HCT116 (cell line): Measurements from ENCODE around the gene IGSF9. TPM values are rescaled to one million over a fixed set of nuclear protein-coding genes. Genes with fewer than 3 reads are reported as not detected.

Experiments
- ATAC-seq: fragments of 200-7000 bp; cut with Tn5 transposase; 2 replicates; pipeline ENCODE4 v1.9.1; 2020; ENCODE audit warnings: mild to moderate bottlenecking, moderate library complexity
- BruUV-seq: library from RNA; stranded (reverse); fragments of 400-500 nt; replicated peaks from 2 replicates; lab custom pipeline; 2021; lab: Mats Ljungman, UMichigan
- CTCF ChIA-PET: fragments of 300-600 bp; sonication (Branson Sonifier 250); formaldehyde crosslinking; loops from one replicate; lab custom pipeline; 2021; ENCODE audit warnings: antibody characterized with exemption; lab: Charles Lee
- POLR2A ChIA-PET: fragments of 300-600, 350-600 bp; sonication (Branson Sonifier 250); formaldehyde crosslinking; loops from one replicate; lab custom pipeline; 2021; ENCODE audit warnings: antibody characterized with exemption; lab: Charles Lee
- RAD21 ChIA-PET, 2 experiments: fragments of 300-600 bp; sonication (Branson Sonifier 250); formaldehyde crosslinking; loops; one replicate each; lab custom pipeline; 2023; ENCODE audit warnings: low total read pairs in 2 of 2; ENCODE audit not compliant: uncharacterized antibody in 2 of 2, unreplicated experiment in 2 of 2, low non-redundant PET in 1 of 2; lab: Charles Lee
- DNase-seq: peaks from one replicate; pipeline ENCODE4 v3.0.0-alpha.2; 2010; ENCODE audit warnings: low read depth, low spot score
- H2AFZ ChIP-seq: fragments of 200-600 bp; shearing (Covaris generic), sonication (generic); 2 replicates; pipeline ENCODE4 v1.6.1; 2017; ENCODE audit warnings: low read depth, mixed run types, mixed read lengths, antibody characterized with exemption, low read length; ENCODE audit not compliant: poor library complexity, severe bottlenecking
- H3K27ac ChIP-seq: 2 replicates; pipeline ENCODE4 v1.5.1; 2012; ENCODE audit warnings: low read depth, low read length
- H3K27me3 ChIP-seq: fragments of 200-600 bp; sonication (generic); 2 replicates; pipeline ENCODE4 v1.6.1; 2016; ENCODE audit warnings: mixed run types, low read length, mixed read lengths; ENCODE audit not compliant: insufficient read depth
- H3K36me3 ChIP-seq, 2 experiments: fragments of 200-500 bp in 1 of 2; fragments of 200-600 bp in 1 of 2; sonication (Bioruptor generic) in 1 of 2; sonication (generic) in 1 of 2; 2 replicates each; pipeline versions ENCODE4 v1.5.1 to v1.6.1; 2014 to 2016; ENCODE audit warnings: low read length in 2 of 2, inconsistent platforms in 1 of 2, mixed read lengths in 1 of 2, mixed run types in 1 of 2; ENCODE audit not compliant: insufficient read depth in 2 of 2, control insufficient read depth in 1 of 2
- H3K4me1 ChIP-seq, 2 experiments: fragments of 200-600 bp in 1 of 2; sonication (generic) in 1 of 2; 2 replicates each; pipeline versions ENCODE4 v1.5.1 to v1.6.1; 2012 to 2017; ENCODE audit warnings: low read length in 2 of 2, inconsistent platforms in 1 of 2, mild to moderate bottlenecking in 1 of 2, mixed read lengths in 1 of 2, mixed run types in 1 of 2, moderate library complexity in 1 of 2; ENCODE audit not compliant: insufficient read depth in 2 of 2, control insufficient read depth in 1 of 2
- H3K4me2 ChIP-seq: fragments of 200-600 bp; sonication (generic); 2 replicates; pipeline ENCODE4 v1.6.1; 2017; ENCODE audit warnings: mixed run types, low read length, mixed read lengths
- H3K4me3 ChIP-seq, 2 experiments: fragments of 200-600 bp in 1 of 2; sonication (generic) in 1 of 2; replicated peaks in 1 of 2; 2 replicates each; pipeline ENCODE4 v1.5.1; 2011 to 2016; ENCODE audit warnings: low read length in 2 of 2, control low read depth in 1 of 2, low read depth in 1 of 2, mild to moderate bottlenecking in 1 of 2, mixed read lengths in 1 of 2, mixed run types in 1 of 2
- H3K79me2 ChIP-seq: fragments of 200-600 bp; sonication (generic); 2 replicates; pipeline ENCODE4 v1.6.1; 2017; ENCODE audit warnings: mild to moderate bottlenecking, mixed run types, low read length, moderate library complexity, mixed read lengths; ENCODE audit not compliant: insufficient read depth
- H3K9ac ChIP-seq: fragments of 200-600 bp; sonication (generic); 2 replicates; pipeline ENCODE4 v1.6.1; 2016; ENCODE audit warnings: low read length, mixed read lengths
- H3K9me2 ChIP-seq: fragments of 200-600 bp; sonication (generic), shearing (Covaris generic); 2 replicates; pipeline ENCODE4 v1.6.1; 2017; ENCODE audit warnings: mixed run types, mild to moderate bottlenecking, moderate library complexity; ENCODE audit not compliant: insufficient read depth
- H3K9me3 ChIP-seq, 2 experiments: fragments of 200-500 bp in 1 of 2; fragments of 200-600 bp in 1 of 2; sonication (Bioruptor generic) in 1 of 2; sonication (generic) in 1 of 2; 2 replicates each; pipeline ENCODE4 v1.6.1; 2014 to 2017; ENCODE audit warnings: low read length in 2 of 2, mixed read lengths in 2 of 2, inconsistent platforms in 1 of 2, low read depth in 1 of 2, mild to moderate bottlenecking in 1 of 2, mixed run types in 1 of 2, moderate library complexity in 1 of 2; ENCODE audit not compliant: control insufficient read depth in 1 of 2, insufficient read depth in 1 of 2
- H4K20me1 ChIP-seq: fragments of 200-600 bp; sonication (generic), shearing (Covaris generic); 2 replicates; pipeline ENCODE4 v1.6.1; 2017; ENCODE audit warnings: mixed run types, mild to moderate bottlenecking, moderate library complexity; ENCODE audit not compliant: insufficient read depth
- CEBPB ChIP-seq: IDR thresholded peaks from 2 replicates; pipeline ENCODE4 v1.6.1; 2012; ENCODE audit warnings: low read depth
- CTCF ChIP-seq, 3 experiments: fragments of 200-600 bp in 1 of 3; sonication (generic) in 1 of 3; IDR thresholded peaks in 2 of 3; conservative IDR thresholded peaks in 1 of 3; 2 replicates each; pipeline ENCODE4 v1.5.1; 2012 to 2017; ENCODE audit warnings: low read depth in 2 of 3, low read length in 2 of 3, antibody characterized with exemption in 1 of 3, borderline replicate concordance in 1 of 3, control low read depth in 1 of 3, mild to moderate bottlenecking in 1 of 3, mixed read lengths in 1 of 3, mixed run types in 1 of 3, moderate library complexity in 1 of 3; ENCODE audit not compliant: insufficient read depth in 1 of 3
- EGR1 ChIP-seq: IDR thresholded peaks from 2 replicates; pipeline ENCODE4 v1.6.1; 2012; ENCODE audit warnings: low read depth
- EZH2 ChIP-seq: fragments of 200-600 bp; sonication (generic); IDR thresholded peaks from 2 replicates; pipeline ENCODE4 v1.6.1; 2017; ENCODE audit warnings: antibody characterized with exemption, mixed run types
- EZH2phosphoT487 ChIP-seq: fragments of 200-600 bp; IDR thresholded peaks from 2 replicates; pipeline ENCODE4 v1.6.1; 2018; ENCODE audit warnings: antibody characterized with exemption, borderline replicate concordance
- FOSL1 ChIP-seq: IDR thresholded peaks from 2 replicates; pipeline ENCODE4 v1.6.1; 2012; ENCODE audit warnings: low read depth
- JUND ChIP-seq: IDR thresholded peaks from 2 replicates; pipeline ENCODE4 v1.6.1; 2012
- POLR2A ChIP-seq: IDR thresholded peaks from 2 replicates; pipeline ENCODE4 v1.7.0; 2011; ENCODE audit warnings: borderline replicate concordance; ENCODE audit not compliant: insufficient read depth, insufficient read length; ENCODE audit errors: extremely low read depth
- POLR2AphosphoS5 ChIP-seq: IDR thresholded peaks from 2 replicates; pipeline ENCODE4 v1.6.1; 2011; ENCODE audit warnings: mild to moderate bottlenecking, low read depth, low read length, moderate library complexity
- SIN3A ChIP-seq: IDR thresholded peaks from 2 replicates; pipeline ENCODE4 v1.6.1; 2012; ENCODE audit warnings: low read depth
- SRF ChIP-seq: IDR thresholded peaks from 2 replicates; pipeline ENCODE4 v1.6.1; 2012; ENCODE audit warnings: low read depth
- TCF7L2 ChIP-seq: IDR thresholded peaks from 2 replicates; pipeline ENCODE4 v1.7.0; 2011; ENCODE audit warnings: borderline replicate concordance, inconsistent platforms; ENCODE audit not compliant: insufficient read depth, insufficient read length; ENCODE audit errors: extremely low read depth
- YY1 ChIP-seq: IDR thresholded peaks from 2 replicates; pipeline ENCODE4 v1.6.1; 2011; ENCODE audit warnings: low read length, low read depth, moderate library complexity, mild to moderate bottlenecking; ENCODE audit not compliant: insufficient replicate concordance; ENCODE audit errors: extremely low read depth
- ZFX ChIP-seq: fragments of 450-650 bp; IDR thresholded peaks from 2 replicates; pipeline ENCODE4 v1.6.1; 2017
- ZNF274 ChIP-seq: fragments of 200-500 bp; sonication (Bioruptor generic); IDR thresholded peaks from 2 replicates; pipeline ENCODE4 v1.6.1; 2014; ENCODE audit warnings: mild to moderate bottlenecking, low read depth, low read length, inconsistent platforms
- intact Hi-C: fragments of 100-400 bp; cut with micrococcal nuclease; formaldehyde crosslinking; loops from 2 replicates; pipeline ENCODE4 v1.10.0; 2022
- total RNA-seq: library from RNA; stranded (reverse); gene quantifications from one replicate; pipeline ENCODE4 v1.2.1, GENCODE V29; 2021; ENCODE audit not compliant: unreplicated experiment
- TF ChIP-seq, protein P1 (sequence below): IDR thresholded peaks from 2 replicates; pipeline ENCODE4 v1.6.1; 2011; ENCODE audit warnings: mild to moderate bottlenecking, low read length, moderate library complexity; ENCODE audit not compliant: insufficient replicate concordance; ENCODE audit errors: extremely low read depth
- TF ChIP-seq, protein P2 (sequence below): IDR thresholded peaks from 2 replicates; pipeline ENCODE4 v1.6.1; 2012
- TF ChIP-seq, protein P3 (sequence below): IDR thresholded peaks from 2 replicates; pipeline ENCODE4 v1.6.1; 2012
- TF ChIP-seq, protein P4 (sequence below): IDR thresholded peaks from 2 replicates; pipeline ENCODE4 v1.6.1; 2012; ENCODE audit warnings: low read depth

IGSF9 gene
- total RNA-seq, 1 experiment from 2014 or later: 10.3 TPM

- H3K9me2 ChIP-seq: no peaks in the 10 kb centered on the region
- H4K20me1 ChIP-seq: no peaks in the 10 kb centered on the region
- peaks cover 10% of the 10 kb centered on the region for H3K27me3 ChIP-seq
- H3K27ac ChIP-seq: no peak overlapping the region
- DNase-seq (no peak), ATAC-seq (no peak)
- intact Hi-C loops: no loop called here
- no peak overlapping the region for H3K4me3 ChIP-seq
- no peaks in the 10 kb centered on the region for H3K79me2 ChIP-seq
- ChIA-PET CTCF (interaction anchor here (0.7 to 1.0 kb wide), 3 partner anchors 10 to 52 kb away, joined by 3 read pairs; partner anchors contain the start of gene IGSF9), RAD21 (interaction anchor here in 1 of 2 experiments (1.6 kb wide), 1 partner anchor 51 kb away, joined by 4 read pairs; no protein-coding TSS in a partner anchor), POLR2A (no interaction called here)
- H3K4me2 ChIP-seq: no peak overlapping the region
- no peak overlapping the region for H3K9ac ChIP-seq
- H3K4me1 ChIP-seq: peaks cover 6 to 14% of the 10 kb centered on the region in 2 experiments; a peak in 3 of 4 replicates
- H3K36me3 ChIP-seq: no peaks in the 10 kb centered on the region
- no peaks in the 10 kb centered on the region for H3K9me3 ChIP-seq
- BruUV-seq: no TSS peak
- TF ChIP-seq ZNF274 (no peak), POLR2AphosphoS5 (no peak), FOSL1 (no peak), EZH2 (no peak), CTCF (IDR thresholded peaks at IDR 0.05 in 2 of 3, conservative IDR thresholded peaks at IDR 0.05 in 1 of 3; ENCODE audit: borderline replicate concordance in 1 of 3, insufficient read depth in 1 of 3, low read depth in 2 of 3, low read length in 2 of 3) (no peak), POLR2A (no peak), CEBPB (no peak), SIN3A (no peak), JUND (no peak), SRF (no peak), ZFX (no peak), EGR1 (no peak), YY1 (no peak), TCF7L2 (no peak), EZH2phosphoT487 (no peak)
- TF ChIP-seq, protein P1, sequence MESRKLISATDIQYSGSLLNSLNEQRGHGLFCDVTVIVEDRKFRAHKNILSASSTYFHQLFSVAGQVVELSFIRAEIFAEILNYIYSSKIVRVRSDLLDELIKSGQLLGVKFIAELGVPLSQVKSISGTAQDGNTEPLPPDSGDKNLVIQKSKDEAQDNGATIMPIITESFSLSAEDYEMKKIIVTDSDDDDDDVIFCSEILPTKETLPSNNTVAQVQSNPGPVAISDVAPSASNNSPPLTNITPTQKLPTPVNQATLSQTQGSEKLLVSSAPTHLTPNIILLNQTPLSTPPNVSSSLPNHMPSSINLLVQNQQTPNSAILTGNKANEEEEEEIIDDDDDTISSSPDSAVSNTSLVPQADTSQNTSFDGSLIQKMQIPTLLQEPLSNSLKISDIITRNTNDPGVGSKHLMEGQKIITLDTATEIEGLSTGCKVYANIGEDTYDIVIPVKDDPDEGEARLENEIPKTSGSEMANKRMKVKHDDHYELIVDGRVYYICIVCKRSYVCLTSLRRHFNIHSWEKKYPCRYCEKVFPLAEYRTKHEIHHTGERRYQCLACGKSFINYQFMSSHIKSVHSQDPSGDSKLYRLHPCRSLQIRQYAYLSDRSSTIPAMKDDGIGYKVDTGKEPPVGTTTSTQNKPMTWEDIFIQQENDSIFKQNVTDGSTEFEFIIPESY: no peak
- TF ChIP-seq, protein P2, sequence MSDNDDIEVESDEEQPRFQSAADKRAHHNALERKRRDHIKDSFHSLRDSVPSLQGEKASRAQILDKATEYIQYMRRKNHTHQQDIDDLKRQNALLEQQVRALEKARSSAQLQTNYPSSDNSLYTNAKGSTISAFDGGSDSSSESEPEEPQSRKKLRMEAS: no peak
- TF ChIP-seq, protein P3, sequence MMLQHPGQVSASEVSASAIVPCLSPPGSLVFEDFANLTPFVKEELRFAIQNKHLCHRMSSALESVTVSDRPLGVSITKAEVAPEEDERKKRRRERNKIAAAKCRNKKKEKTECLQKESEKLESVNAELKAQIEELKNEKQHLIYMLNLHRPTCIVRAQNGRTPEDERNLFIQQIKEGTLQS: no peak
- TF ChIP-seq, protein P4, sequence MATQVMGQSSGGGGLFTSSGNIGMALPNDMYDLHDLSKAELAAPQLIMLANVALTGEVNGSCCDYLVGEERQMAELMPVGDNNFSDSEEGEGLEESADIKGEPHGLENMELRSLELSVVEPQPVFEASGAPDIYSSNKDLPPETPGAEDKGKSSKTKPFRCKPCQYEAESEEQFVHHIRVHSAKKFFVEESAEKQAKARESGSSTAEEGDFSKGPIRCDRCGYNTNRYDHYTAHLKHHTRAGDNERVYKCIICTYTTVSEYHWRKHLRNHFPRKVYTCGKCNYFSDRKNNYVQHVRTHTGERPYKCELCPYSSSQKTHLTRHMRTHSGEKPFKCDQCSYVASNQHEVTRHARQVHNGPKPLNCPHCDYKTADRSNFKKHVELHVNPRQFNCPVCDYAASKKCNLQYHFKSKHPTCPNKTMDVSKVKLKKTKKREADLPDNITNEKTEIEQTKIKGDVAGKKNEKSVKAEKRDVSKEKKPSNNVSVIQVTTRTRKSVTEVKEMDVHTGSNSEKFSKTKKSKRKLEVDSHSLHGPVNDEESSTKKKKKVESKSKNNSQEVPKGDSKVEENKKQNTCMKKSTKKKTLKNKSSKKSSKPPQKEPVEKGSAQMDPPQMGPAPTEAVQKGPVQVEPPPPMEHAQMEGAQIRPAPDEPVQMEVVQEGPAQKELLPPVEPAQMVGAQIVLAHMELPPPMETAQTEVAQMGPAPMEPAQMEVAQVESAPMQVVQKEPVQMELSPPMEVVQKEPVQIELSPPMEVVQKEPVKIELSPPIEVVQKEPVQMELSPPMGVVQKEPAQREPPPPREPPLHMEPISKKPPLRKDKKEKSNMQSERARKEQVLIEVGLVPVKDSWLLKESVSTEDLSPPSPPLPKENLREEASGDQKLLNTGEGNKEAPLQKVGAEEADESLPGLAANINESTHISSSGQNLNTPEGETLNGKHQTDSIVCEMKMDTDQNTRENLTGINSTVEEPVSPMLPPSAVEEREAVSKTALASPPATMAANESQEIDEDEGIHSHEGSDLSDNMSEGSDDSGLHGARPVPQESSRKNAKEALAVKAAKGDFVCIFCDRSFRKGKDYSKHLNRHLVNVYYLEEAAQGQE: no peak
- no peak overlapping the region for H2AFZ ChIP-seq
Measured at GRCh38 chr1:159955456-159955855, 10.0 kb upstream of the IGSF9 start.
